ENCODE data around the gene ITPR1. TPM values are rescaled to one million over a fixed set of nuclear protein-coding genes. Genes with fewer than 3 reads are reported as not detected.

ITPR1 gene
- total and polyA plus RNA-seq, 10 of the 15 experiments (the other 5 are each of a cell fraction or from before 2014, with no cell fraction given): 12.2 to 239 (median 28.4) TPM

GRCh38 chr3:4534906-4535305, 41.8 kb downstream of the ITPR1 start:
- SMC1A ChIA-PET (ENCODE audit: uncharacterized antibody, unreplicated experiment): interaction anchor here (1.5 to 2.0 kb wide), 2 partner anchors 8 to 11 kb away, joined by 3 to 6 read pairs; no protein-coding TSS in a partner anchor
- DNase-seq (ENCODE audit: low read depth, low spot score) (no peak), ATAC-seq (no peak), FAIRE-seq (no peak)
- POLR2A ChIA-PET: interaction anchor here (1.1 to 1.5 kb wide), 2 partner anchors 11 to 12 kb away, joined by 3 to 7 read pairs; no protein-coding TSS in a partner anchor
- Histone ChIP-seq H3K4me3 (no peak overlapping the region), H3K27ac (ENCODE audit: control insufficient read depth, insufficient read depth) (no peak overlapping the region), H2AFZ (ENCODE audit: control insufficient read depth, low read depth, low read length) (no peak overlapping the region), H3K36me3 (ENCODE audit: control insufficient read depth in 2 of 2, insufficient read depth in 2 of 2, low read length in 1 of 2) (no peaks in the 10 kb centered on the region; a peak in 2 of 4 replicates), H3K4me2 (ENCODE audit: control insufficient read depth, insufficient read depth) (no peak overlapping the region), H3K9ac (ENCODE audit: control insufficient read depth, insufficient read depth, low read length) (no peak overlapping the region), H3K9me3 (replicated peaks; ENCODE audit: control insufficient read depth, insufficient read depth, low read length) (peaks cover 4% of the 10 kb centered on the region; the same call in 2 of the 3 replicates), H3K27me3 (replicated peaks in 1 of 2; ENCODE audit: control insufficient read depth in 2 of 2, insufficient read depth in 2 of 2, low read length in 1 of 2) (no peaks in the 10 kb centered on the region), H3K4me1 (ENCODE audit: control insufficient read depth, insufficient read depth, low read length) (no peaks in the 10 kb centered on the region), H3K79me2 (ENCODE audit: control insufficient read depth, insufficient read depth, low read length) (no peaks in the 10 kb centered on the region), H4K20me1 (ENCODE audit: control insufficient read depth, insufficient read depth) (peaks cover 8% of the 10 kb centered on the region; the same call in 1 of the 2 replicates)
- CTCF ChIA-PET: interaction anchor here (0.8 to 2.4 kb wide), 5 partner anchors 8 to 184 kb away, joined by 3 to 8 read pairs (median 3); no protein-coding TSS in a partner anchor
- in situ Hi-C loops (cut with MboI) (no loop called here), intact Hi-C loops (cut with micrococcal nuclease; ENCODE audit: unreplicated experiment) (no loop called here)
- WGBS (ENCODE audit: insufficient coverage, insufficient replicate concordance, low lambda C conversion rate, missing lambda C conversion rate): 81% methylated on average over 5 of the region's 5 CpGs
- BruUV-seq (replicated peaks): no TSS peak
- RAD21 ChIA-PET (ENCODE audit: unreplicated experiment): interaction anchor here (1.5 kb wide), 1 partner anchor 126 kb away, joined by 3 read pairs; no protein-coding TSS in a partner anchor
- TF ChIP-seq MTA2 (IDR thresholded peaks at IDR 0.05; ENCODE audit: low read depth) (no peak), ETV6 (conservative IDR thresholded peaks at IDR 0.05 in 1 of 2, IDR thresholded peaks at IDR 0.05 in 1 of 2; ENCODE audit: borderline replicate concordance in 1 of 2, low read depth in 1 of 2) (no peak), HDGF (IDR thresholded peaks at IDR 0.05) (no peak), FOXK2 (IDR thresholded peaks at IDR 0.05) (no peak), RB1 (IDR thresholded peaks at IDR 0.05; ENCODE audit: borderline replicate concordance) (no peak), HSF1 (IDR thresholded peaks at IDR 0.05; ENCODE audit: low read depth, low read length) (no peak), SUPT20H (IDR thresholded peaks at IDR 0.05; ENCODE audit: borderline replicate concordance, control insufficient read depth, low read depth, low read length) (no peak), BMI1 (IDR thresholded peaks at IDR 0.05; ENCODE audit: borderline replicate concordance) (no peak), ZNF24 (IDR thresholded peaks at IDR 0.05) (no peak), TCF7 (IDR thresholded peaks at IDR 0.05; ENCODE audit: borderline replicate concordance) (no peak), ZNF592 (IDR thresholded peaks at IDR 0.05) (no peak), ATF2 (IDR thresholded peaks at IDR 0.05; ENCODE audit: low read length) (no peak), MYC (IDR thresholded peaks at IDR 0.05; ENCODE audit: insufficient read depth, insufficient read length, insufficient replicate concordance, low read length, severe bottlenecking) (no peak), MEF2B (IDR thresholded peaks at IDR 0.05; ENCODE audit: partially characterized antibody, poor library complexity, severe bottlenecking) (no peak), PAX8 (IDR thresholded peaks at IDR 0.05) (no peak), ATF7 (IDR thresholded peaks at IDR 0.05; ENCODE audit: low read depth) (no peak), CBX3 (IDR thresholded peaks at IDR 0.05; ENCODE audit: borderline replicate concordance, low read depth) (no peak), MXI1 (IDR thresholded peaks at IDR 0.05; ENCODE audit: low read depth, low read length) (no peak)

All from GM12878 (cell line).